HCT116 (cell line): ENCODE results near the gene FBN1. TPM values are rescaled to one million over a fixed set of nuclear protein-coding genes. Genes with fewer than 3 reads are reported as not detected.

Experiments
- ATAC-seq: fragments of 200-7000 bp; cut with Tn5 transposase; 2 replicates; pipeline ENCODE4 v1.9.1; 2020; ENCODE audit warnings: mild to moderate bottlenecking, moderate library complexity
- BruUV-seq: library from RNA; stranded (reverse); fragments of 400-500 nt; replicated peaks from 2 replicates; lab custom pipeline; 2021; lab: Mats Ljungman, UMichigan
- CTCF ChIA-PET: fragments of 300-600 bp; sonication (Branson Sonifier 250); formaldehyde crosslinking; loops from one replicate; lab custom pipeline; 2021; ENCODE audit warnings: antibody characterized with exemption; lab: Charles Lee
- POLR2A ChIA-PET: fragments of 300-600, 350-600 bp; sonication (Branson Sonifier 250); formaldehyde crosslinking; loops from one replicate; lab custom pipeline; 2021; ENCODE audit warnings: antibody characterized with exemption; lab: Charles Lee
- RAD21 ChIA-PET, 2 experiments: fragments of 300-600 bp; sonication (Branson Sonifier 250); formaldehyde crosslinking; loops; one replicate each; lab custom pipeline; 2023; ENCODE audit warnings: low total read pairs in 2 of 2; ENCODE audit not compliant: uncharacterized antibody in 2 of 2, unreplicated experiment in 2 of 2, low non-redundant PET in 1 of 2; lab: Charles Lee
- DNase-seq: peaks from one replicate; pipeline ENCODE4 v3.0.0-alpha.2; 2010; ENCODE audit warnings: low read depth, low spot score
- H2AFZ ChIP-seq: fragments of 200-600 bp; shearing (Covaris generic), sonication (generic); 2 replicates; pipeline ENCODE4 v1.6.1; 2017; ENCODE audit warnings: low read depth, mixed run types, mixed read lengths, antibody characterized with exemption, low read length; ENCODE audit not compliant: poor library complexity, severe bottlenecking
- H3K27ac ChIP-seq: 2 replicates; pipeline ENCODE4 v1.5.1; 2012; ENCODE audit warnings: low read depth, low read length
- H3K27me3 ChIP-seq: fragments of 200-600 bp; sonication (generic); 2 replicates; pipeline ENCODE4 v1.6.1; 2016; ENCODE audit warnings: mixed run types, low read length, mixed read lengths; ENCODE audit not compliant: insufficient read depth
- H3K36me3 ChIP-seq, 2 experiments: fragments of 200-500 bp in 1 of 2; fragments of 200-600 bp in 1 of 2; sonication (Bioruptor generic) in 1 of 2; sonication (generic) in 1 of 2; 2 replicates each; pipeline versions ENCODE4 v1.5.1 to v1.6.1; 2014 to 2016; ENCODE audit warnings: low read length in 2 of 2, inconsistent platforms in 1 of 2, mixed read lengths in 1 of 2, mixed run types in 1 of 2; ENCODE audit not compliant: insufficient read depth in 2 of 2, control insufficient read depth in 1 of 2
- H3K4me1 ChIP-seq, 2 experiments: fragments of 200-600 bp in 1 of 2; sonication (generic) in 1 of 2; 2 replicates each; pipeline versions ENCODE4 v1.5.1 to v1.6.1; 2012 to 2017; ENCODE audit warnings: low read length in 2 of 2, inconsistent platforms in 1 of 2, mild to moderate bottlenecking in 1 of 2, mixed read lengths in 1 of 2, mixed run types in 1 of 2, moderate library complexity in 1 of 2; ENCODE audit not compliant: insufficient read depth in 2 of 2, control insufficient read depth in 1 of 2
- H3K4me2 ChIP-seq: fragments of 200-600 bp; sonication (generic); 2 replicates; pipeline ENCODE4 v1.6.1; 2017; ENCODE audit warnings: mixed run types, low read length, mixed read lengths
- H3K4me3 ChIP-seq, 2 experiments: fragments of 200-600 bp in 1 of 2; sonication (generic) in 1 of 2; replicated peaks in 1 of 2; 2 replicates each; pipeline ENCODE4 v1.5.1; 2011 to 2016; ENCODE audit warnings: low read length in 2 of 2, control low read depth in 1 of 2, low read depth in 1 of 2, mild to moderate bottlenecking in 1 of 2, mixed read lengths in 1 of 2, mixed run types in 1 of 2
- H3K79me2 ChIP-seq: fragments of 200-600 bp; sonication (generic); 2 replicates; pipeline ENCODE4 v1.6.1; 2017; ENCODE audit warnings: mild to moderate bottlenecking, mixed run types, low read length, moderate library complexity, mixed read lengths; ENCODE audit not compliant: insufficient read depth
- H3K9ac ChIP-seq: fragments of 200-600 bp; sonication (generic); 2 replicates; pipeline ENCODE4 v1.6.1; 2016; ENCODE audit warnings: low read length, mixed read lengths
- H3K9me2 ChIP-seq: fragments of 200-600 bp; sonication (generic), shearing (Covaris generic); 2 replicates; pipeline ENCODE4 v1.6.1; 2017; ENCODE audit warnings: mixed run types, mild to moderate bottlenecking, moderate library complexity; ENCODE audit not compliant: insufficient read depth
- H3K9me3 ChIP-seq, 2 experiments: fragments of 200-500 bp in 1 of 2; fragments of 200-600 bp in 1 of 2; sonication (Bioruptor generic) in 1 of 2; sonication (generic) in 1 of 2; 2 replicates each; pipeline ENCODE4 v1.6.1; 2014 to 2017; ENCODE audit warnings: low read length in 2 of 2, mixed read lengths in 2 of 2, inconsistent platforms in 1 of 2, low read depth in 1 of 2, mild to moderate bottlenecking in 1 of 2, mixed run types in 1 of 2, moderate library complexity in 1 of 2; ENCODE audit not compliant: control insufficient read depth in 1 of 2, insufficient read depth in 1 of 2
- H4K20me1 ChIP-seq: fragments of 200-600 bp; sonication (generic), shearing (Covaris generic); 2 replicates; pipeline ENCODE4 v1.6.1; 2017; ENCODE audit warnings: mixed run types, mild to moderate bottlenecking, moderate library complexity; ENCODE audit not compliant: insufficient read depth
- EGR1 ChIP-seq: IDR thresholded peaks from 2 replicates; pipeline ENCODE4 v1.6.1; 2012; ENCODE audit warnings: low read depth
- ELF1 ChIP-seq: IDR thresholded peaks from 2 replicates; pipeline ENCODE4 v1.6.1; 2012; ENCODE audit warnings: low read depth, borderline replicate concordance
- EZH2phosphoT487 ChIP-seq: fragments of 200-600 bp; IDR thresholded peaks from 2 replicates; pipeline ENCODE4 v1.6.1; 2018; ENCODE audit warnings: antibody characterized with exemption, borderline replicate concordance
- FOSL1 ChIP-seq: IDR thresholded peaks from 2 replicates; pipeline ENCODE4 v1.6.1; 2012; ENCODE audit warnings: low read depth
- POLR2A ChIP-seq: IDR thresholded peaks from 2 replicates; pipeline ENCODE4 v1.7.0; 2011; ENCODE audit warnings: borderline replicate concordance; ENCODE audit not compliant: insufficient read depth, insufficient read length; ENCODE audit errors: extremely low read depth
- POLR2AphosphoS5 ChIP-seq: IDR thresholded peaks from 2 replicates; pipeline ENCODE4 v1.6.1; 2011; ENCODE audit warnings: mild to moderate bottlenecking, low read depth, low read length, moderate library complexity
- RAD21 ChIP-seq: IDR thresholded peaks from 2 replicates; pipeline ENCODE4 v1.6.1; 2012; ENCODE audit warnings: low read depth, mild to moderate bottlenecking
- SIN3A ChIP-seq: IDR thresholded peaks from 2 replicates; pipeline ENCODE4 v1.6.1; 2012; ENCODE audit warnings: low read depth
- SP1 ChIP-seq: IDR thresholded peaks from 2 replicates; pipeline ENCODE4 v1.6.1; 2012; ENCODE audit warnings: low read depth
- SRF ChIP-seq: IDR thresholded peaks from 2 replicates; pipeline ENCODE4 v1.6.1; 2012; ENCODE audit warnings: low read depth
- TCF7L2 ChIP-seq: IDR thresholded peaks from 2 replicates; pipeline ENCODE4 v1.7.0; 2011; ENCODE audit warnings: borderline replicate concordance, inconsistent platforms; ENCODE audit not compliant: insufficient read depth, insufficient read length; ENCODE audit errors: extremely low read depth
- YY1 ChIP-seq: IDR thresholded peaks from 2 replicates; pipeline ENCODE4 v1.6.1; 2011; ENCODE audit warnings: low read length, low read depth, moderate library complexity, mild to moderate bottlenecking; ENCODE audit not compliant: insufficient replicate concordance; ENCODE audit errors: extremely low read depth
- ZFX ChIP-seq: fragments of 450-650 bp; IDR thresholded peaks from 2 replicates; pipeline ENCODE4 v1.6.1; 2017
- ZNF274 ChIP-seq: fragments of 200-500 bp; sonication (Bioruptor generic); IDR thresholded peaks from 2 replicates; pipeline ENCODE4 v1.6.1; 2014; ENCODE audit warnings: mild to moderate bottlenecking, low read depth, low read length, inconsistent platforms
- intact Hi-C: fragments of 100-400 bp; cut with micrococcal nuclease; formaldehyde crosslinking; loops from 2 replicates; pipeline ENCODE4 v1.10.0; 2022
- total RNA-seq: library from RNA; stranded (reverse); gene quantifications from one replicate; pipeline ENCODE4 v1.2.1, GENCODE V29; 2021; ENCODE audit not compliant: unreplicated experiment

Gene FBN1
- total RNA-seq, 1 experiment from 2014 or later = 1.7 TPM

GRCh38 chr15:48584090-48584811, 61.3 kb downstream of the FBN1 start:
- Histone ChIP-seq H3K27ac (no peak overlapping the region), H3K4me1 (no peaks in the 10 kb centered on the region), H3K4me3 (no peak overlapping the region), H2AFZ (no peak overlapping the region), H3K9me2 (no peaks in the 10 kb centered on the region), H3K36me3 (no peaks in the 10 kb centered on the region), H3K9me3 (no peaks in the 10 kb centered on the region), H3K4me2 (no peak overlapping the region), H3K9ac (no peak overlapping the region), H3K27me3 (no peaks in the 10 kb centered on the region), H3K79me2 (no peaks in the 10 kb centered on the region), H4K20me1 (no peaks in the 10 kb centered on the region)
- ChIA-PET CTCF (no interaction called here), POLR2A (no interaction called here), RAD21 (no interaction called here)
- DNase-seq (no peak), ATAC-seq (no peak)
- intact Hi-C loops = no loop called here
- BruUV-seq = no TSS peak
- no peak for TF ChIP-seq EZH2phosphoT487
- no peak for TF ChIP-seq ZNF274
- TF ChIP-seq TCF7L2 = no peak
- no peak for TF ChIP-seq POLR2AphosphoS5
- no peak for TF ChIP-seq POLR2A
- no peak for TF ChIP-seq SIN3A
- TF ChIP-seq SRF = no peak
- TF ChIP-seq FOSL1 = no peak
- TF ChIP-seq YY1 = no peak
- TF ChIP-seq EGR1 = no peak
- no peak for TF ChIP-seq ZFX
- TF ChIP-seq SP1 = no peak
- TF ChIP-seq RAD21 = no peak
- no peak for TF ChIP-seq ELF1
